Neural progenitor cell (in vitro differentiated cells): Measurements from ENCODE around the gene CD2AP.

Source experiments
- CTCF ChIP-seq: fragments of 200-600 bp; sonication (generic); IDR thresholded peaks from 2 replicates; pipeline ENCODE4 v1.5.1; 2017; ENCODE audit warnings: antibody characterized with exemption, mild to moderate bottlenecking
- EZH2 ChIP-seq: fragments of 200-600 bp; sonication (generic); IDR thresholded peaks from 2 replicates; pipeline ENCODE4 v1.6.1; 2017; ENCODE audit warnings: antibody characterized with exemption, mild to moderate bottlenecking, moderate library complexity
- EZH2phosphoT487 ChIP-seq: fragments of 200-600 bp; sonication (generic); IDR thresholded peaks from 2 replicates; pipeline ENCODE4 v1.6.1; 2017; ENCODE audit warnings: antibody characterized with exemption

GRCh38 chr6:47551670-47552069 lies 74.1 kb downstream of the CD2AP start:
- TF ChIP-seq CTCF (no peak), EZH2 (no peak), EZH2phosphoT487 (no peak)
